SH-SY5Y (cell line): ENCODE data around the gene SLC26A6.

Source experiments
- GATA2 ChIP-seq: IDR thresholded peaks from 2 replicates; pipeline ENCODE4 v1.6.1; 2011; ENCODE audit warnings: mild to moderate bottlenecking, low read depth, low read length
- GATA3 ChIP-seq: IDR thresholded peaks from 2 replicates; pipeline ENCODE4 v1.6.1; 2011; ENCODE audit warnings: low read depth, mild to moderate bottlenecking, low read length, moderate library complexity

DNA sequence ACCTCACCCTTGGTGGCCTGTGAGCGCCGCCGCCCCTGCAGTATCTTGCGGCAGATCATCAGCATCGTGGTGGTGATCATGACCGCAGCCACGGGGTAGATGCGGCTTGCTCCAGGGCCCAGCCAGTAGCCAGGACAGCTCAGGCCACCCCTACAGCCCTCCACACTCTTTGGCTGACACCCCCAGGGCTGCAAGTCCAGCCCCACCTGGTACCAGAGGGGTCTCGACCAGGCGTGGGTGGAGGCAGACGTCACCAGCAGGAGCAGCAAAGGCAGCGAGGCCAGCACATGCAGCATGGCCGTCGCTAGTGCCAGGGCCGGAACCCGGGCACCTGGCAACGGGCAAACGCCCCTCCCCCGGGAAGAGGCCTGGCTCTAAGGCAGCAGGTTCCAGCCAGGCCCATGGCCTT lies 13.8 kb downstream of the SLC26A6 start, which contains the start of gene TMEM89:
- TF ChIP-seq GATA2 (no peak), GATA3 (no peak)
